Left lung (tissue), 10 donors: ENCODE measurements around the gene TSPAN1. TPM values are rescaled to one million over a fixed set of nuclear protein-coding genes. Genes with fewer than 3 reads are reported as not detected.

Source experiments
- ATAC-seq: fragments of 200-7000 bp; cut with Tn5 transposase; one replicate; pipeline ENCODE4 v1.9.1; 2020; ENCODE audit warnings: moderate library complexity
- DNase-seq, 4 donors: peaks; one replicate each; pipeline ENCODE4 v3.0.0-alpha.2; 2013 to 2020
- H3K27ac ChIP-seq, 2 donors: fragments of 200-600 bp; sonication (generic) in 1 of 2; one replicate each; pipeline versions ENCODE4 v1.5.0 to v1.8.0; 2020 to 2021
- H3K27me3 ChIP-seq, 2 donors: fragments of 200-600 bp; sonication (generic) in 1 of 2; one replicate each; pipeline versions ENCODE4 v1.5.0 to v1.8.0; 2020 to 2021
- H3K36me3 ChIP-seq, 2 donors: fragments of 200-600 bp; sonication (generic) in 1 of 2; one replicate each; pipeline versions ENCODE4 v1.5.0 to v1.8.0; 2020 to 2021
- H3K4me1 ChIP-seq, 2 donors: fragments of 200-600 bp; one replicate each; pipeline ENCODE4 v1.8.0; 2021
- H3K4me3 ChIP-seq, 2 donors: fragments of 200-600 bp; sonication (generic) in 1 of 2; one replicate each; pipeline versions ENCODE4 v1.5.0 to v1.8.0; 2020 to 2021; ENCODE audit warnings: mild to moderate bottlenecking in 1 of 2
- H3K9me3 ChIP-seq, 2 donors: fragments of 200-600 bp; sonication (generic) in 1 of 2; one replicate each; pipeline versions ENCODE4 v1.5.0 to v1.8.0; 2020 to 2021
- intact Hi-C, 2 donors: fragments of 100-400 bp; cut with DNase I; formaldehyde crosslinking; loops; one replicate each; pipeline versions ENCODE4 v1.11.2 to v1.14.2; 2022
- polyA plus RNA-seq, 6 donors: library from polyadenylated mRNA; unstranded; fragments of 120-200 nt; gene quantifications; one replicate each; pipeline ENCODE4 v1.2.1, GENCODE V29; 2013; ENCODE audit not compliant: insufficient read length in 6 of 6
- total RNA-seq, 2 donors: library from RNA; stranded (reverse); fragmentation: NEBNext Ultra II Directional; extraction: Animal tissue kit (Norgen Biotek cat#: 25700); gene quantifications; one replicate each; pipeline ENCODE4 v1.2.1, GENCODE V29; 2021
- TF ChIP-seq, protein P1 (sequence below), 2 donors: fragments of 200-600 bp; sonication (generic) in 1 of 2; IDR thresholded peaks; one replicate each; pipeline versions ENCODE4 v1.5.0 to v1.8.0; 2021; ENCODE audit warnings: antibody characterized with exemption in 2 of 2
- donor health status: DM: no; HTN: yes; CAD: no.
- donor health status: DM: no; HTN: no; CAD: no.

TSPAN1 gene
- total and polyA plus RNA-seq, 8 donors, result 2.3 to 50.6 (median 11.0) TPM

DNA sequence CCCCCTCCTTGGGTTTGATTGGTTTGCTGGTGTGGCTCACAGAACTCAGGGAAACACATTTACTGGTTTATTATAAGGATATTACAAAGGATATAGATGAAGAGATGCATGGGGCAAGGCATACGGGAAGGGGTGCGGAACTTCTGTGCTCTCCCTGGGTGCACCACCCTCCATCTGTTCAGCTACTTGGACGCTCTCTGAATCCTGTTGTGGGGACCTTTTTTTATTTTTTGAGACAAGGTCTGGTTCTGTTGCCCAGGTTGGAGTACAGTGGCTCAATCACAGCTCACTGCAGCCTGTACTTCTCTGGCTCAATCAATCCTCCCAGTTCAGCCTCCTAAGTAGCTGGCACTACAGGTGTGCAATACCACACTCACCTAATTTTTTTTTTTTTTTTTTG lies 35.7 kb downstream of the TSPAN1 start:
- H3K36me3 ChIP-seq, result no peaks in the 10 kb centered on the region
- no peaks in the 10 kb centered on the region for H3K9me3 ChIP-seq
- H3K4me3 ChIP-seq, result no peak overlapping the region
- no peak for ATAC-seq
- no peak overlapping the region for H3K27ac ChIP-seq
- no peaks in the 10 kb centered on the region for H3K4me1 ChIP-seq
- intact Hi-C loops, result no loop called here
- TF ChIP-seq, protein P1, sequence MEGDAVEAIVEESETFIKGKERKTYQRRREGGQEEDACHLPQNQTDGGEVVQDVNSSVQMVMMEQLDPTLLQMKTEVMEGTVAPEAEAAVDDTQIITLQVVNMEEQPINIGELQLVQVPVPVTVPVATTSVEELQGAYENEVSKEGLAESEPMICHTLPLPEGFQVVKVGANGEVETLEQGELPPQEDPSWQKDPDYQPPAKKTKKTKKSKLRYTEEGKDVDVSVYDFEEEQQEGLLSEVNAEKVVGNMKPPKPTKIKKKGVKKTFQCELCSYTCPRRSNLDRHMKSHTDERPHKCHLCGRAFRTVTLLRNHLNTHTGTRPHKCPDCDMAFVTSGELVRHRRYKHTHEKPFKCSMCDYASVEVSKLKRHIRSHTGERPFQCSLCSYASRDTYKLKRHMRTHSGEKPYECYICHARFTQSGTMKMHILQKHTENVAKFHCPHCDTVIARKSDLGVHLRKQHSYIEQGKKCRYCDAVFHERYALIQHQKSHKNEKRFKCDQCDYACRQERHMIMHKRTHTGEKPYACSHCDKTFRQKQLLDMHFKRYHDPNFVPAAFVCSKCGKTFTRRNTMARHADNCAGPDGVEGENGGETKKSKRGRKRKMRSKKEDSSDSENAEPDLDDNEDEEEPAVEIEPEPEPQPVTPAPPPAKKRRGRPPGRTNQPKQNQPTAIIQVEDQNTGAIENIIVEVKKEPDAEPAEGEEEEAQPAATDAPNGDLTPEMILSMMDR (IDR thresholded peaks at IDR 0.05), result no peak
- H3K27me3 ChIP-seq, result no peaks in the 10 kb centered on the region
- DNase-seq, result no peak

DNA sequence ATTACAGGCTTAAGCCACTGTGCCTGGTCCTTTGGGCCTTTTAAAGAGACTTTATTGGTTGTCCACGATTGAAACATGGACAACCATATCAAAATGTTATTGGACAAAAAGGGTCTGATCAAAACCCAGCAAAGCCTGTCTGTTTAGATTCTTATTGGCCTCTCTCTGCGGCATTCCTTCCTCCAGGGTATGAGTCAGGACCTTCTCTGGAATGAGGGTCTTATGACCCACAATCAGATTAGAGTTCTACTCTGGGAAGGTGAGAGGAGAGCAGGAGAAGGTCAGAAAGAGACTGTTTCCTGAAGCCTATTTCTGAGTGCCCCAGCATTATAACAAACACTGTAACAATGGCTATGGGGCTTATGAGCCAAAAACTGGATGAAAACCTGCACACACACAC lies 36.2 kb downstream of the TSPAN1 start:
- H3K4me3 ChIP-seq, result no peak overlapping the region
- intact Hi-C loops, result no loop called here
- no peaks in the 10 kb centered on the region for H3K36me3 ChIP-seq
- H3K27me3 ChIP-seq, result no peaks in the 10 kb centered on the region
- TF ChIP-seq, protein P1 (IDR thresholded peaks at IDR 0.05), result no peak
- H3K9me3 ChIP-seq, result no peaks in the 10 kb centered on the region
- H3K27ac ChIP-seq, result no peak overlapping the region
- ATAC-seq (no peak), DNase-seq (no peak)
- no peaks in the 10 kb centered on the region for H3K4me1 ChIP-seq

DNA sequence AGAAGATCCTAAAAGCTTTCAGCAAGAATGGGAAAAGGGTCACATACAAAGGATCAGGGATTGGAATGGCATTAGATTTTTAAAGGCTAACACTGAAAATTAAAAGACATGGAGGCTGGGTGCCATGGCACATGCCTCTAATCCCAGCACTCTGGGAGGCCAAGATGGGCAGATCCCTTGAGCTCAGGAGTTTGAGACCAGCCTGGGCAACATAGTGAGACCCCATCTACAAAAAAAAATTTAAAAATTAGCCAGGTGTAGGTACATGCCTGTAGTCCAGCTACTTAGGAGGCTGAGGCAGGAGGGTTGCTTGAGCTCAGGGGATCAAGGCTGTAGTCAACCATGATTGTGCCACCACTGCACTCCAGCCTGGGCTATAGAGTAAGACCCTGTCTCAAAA lies 40.6 kb downstream of the TSPAN1 start:
- H3K4me3 ChIP-seq, result no peak overlapping the region
- TF ChIP-seq, protein P1 (IDR thresholded peaks at IDR 0.05), result no peak
- no peaks in the 10 kb centered on the region for H3K27me3 ChIP-seq
- H3K27ac ChIP-seq, result no peak overlapping the region
- no peaks in the 10 kb centered on the region for H3K9me3 ChIP-seq
- H3K36me3 ChIP-seq, result no peaks in the 10 kb centered on the region
- no peak for ATAC-seq
- DNase-seq, result no peak
- no peaks in the 10 kb centered on the region for H3K4me1 ChIP-seq
- intact Hi-C loops, result no loop called here

DNA sequence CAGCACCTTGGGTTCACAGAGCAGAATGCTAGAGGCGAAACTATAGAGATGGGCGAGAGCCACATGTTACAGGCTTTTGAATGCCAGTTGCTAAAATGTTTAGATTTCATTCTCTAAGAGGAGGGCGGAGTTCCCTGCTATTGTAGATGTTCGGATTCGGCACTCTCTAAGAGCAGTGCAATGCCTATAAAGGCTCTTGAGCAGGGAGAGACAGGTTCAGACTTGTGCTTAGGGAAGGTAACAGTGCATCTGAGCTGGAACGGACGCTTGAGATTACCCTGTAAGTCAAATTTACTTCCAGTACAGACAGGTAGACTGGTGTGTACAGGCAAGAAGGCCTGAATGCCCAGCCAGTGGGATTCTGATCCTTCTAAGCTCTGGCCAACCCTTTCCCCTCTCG lies 43.6 kb downstream of the TSPAN1 start:
- ATAC-seq, result peak; percentile 15

DNA sequence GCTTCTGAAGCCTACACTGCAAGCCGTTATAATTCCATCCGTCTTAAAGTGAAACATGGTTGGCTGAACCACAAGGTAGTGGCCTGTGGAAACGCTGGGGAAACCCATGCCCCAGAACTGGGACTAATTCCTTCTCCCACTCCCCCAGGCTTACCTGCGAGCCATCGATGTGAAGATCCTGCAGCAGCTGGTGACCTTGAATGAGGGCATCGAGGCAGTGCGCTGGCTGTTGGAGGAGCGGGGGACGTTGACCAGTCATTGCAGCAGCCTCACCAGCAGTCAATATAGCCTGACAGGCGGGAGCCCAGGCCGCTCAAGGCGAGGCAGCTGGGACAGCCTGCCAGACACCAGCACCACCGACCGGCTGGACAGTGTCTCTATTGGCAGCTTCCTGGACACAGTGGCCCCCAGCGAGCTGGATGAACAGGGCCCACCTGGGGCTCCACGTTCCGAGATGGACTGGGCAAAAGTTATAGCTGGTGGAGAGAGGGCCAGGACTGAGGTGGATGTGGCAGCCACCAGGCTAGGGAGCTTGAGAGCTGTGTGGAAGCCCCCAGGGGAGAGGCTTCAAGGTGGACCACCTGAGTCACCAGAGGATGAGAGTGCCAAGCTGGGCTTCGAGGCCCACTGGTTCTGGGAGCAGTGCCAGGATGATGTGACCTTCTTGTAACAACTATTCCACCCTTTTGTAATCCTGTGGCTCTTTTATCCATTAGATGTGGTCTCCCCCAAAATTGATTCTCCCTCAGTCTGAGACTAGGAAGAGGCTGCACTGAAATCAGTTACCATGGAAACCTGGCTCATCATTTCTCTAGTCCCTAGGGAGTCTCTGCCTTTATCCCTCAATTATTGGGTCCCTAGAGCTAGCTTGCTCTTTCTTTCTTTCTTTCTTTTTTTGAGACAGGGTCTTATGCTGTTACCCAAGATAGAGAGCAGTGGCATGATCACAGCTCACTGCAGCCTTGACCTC lies 44.9 kb downstream of the TSPAN1 start:
- intact Hi-C loops, result loop anchor here in 1 of 2 donors (5.0 kb wide), 1 partner anchor 183 kb away; no protein-coding TSS in a partner anchor
- TF ChIP-seq, protein P1 (IDR thresholded peaks at IDR 0.05), result no peak
- Histone ChIP-seq H3K4me3 (no peak overlapping the region), H3K4me1 (no peaks in the 10 kb centered on the region), H3K36me3 (no peaks in the 10 kb centered on the region), H3K27ac (no peak overlapping the region), H3K27me3 (no peaks in the 10 kb centered on the region), H3K9me3 (no peaks in the 10 kb centered on the region)
- DNase-seq (no peak), ATAC-seq (no peak)

More for the DNA sequence above, 43.6 kb downstream of the TSPAN1 start:
- H3K4me1 ChIP-seq, result no peaks in the 10 kb centered on the region
- no peak overlapping the region for H3K27ac ChIP-seq
- H3K4me3 ChIP-seq, result no peak overlapping the region
- H3K36me3 ChIP-seq, result no peaks in the 10 kb centered on the region
- intact Hi-C loops, result no loop called here
- H3K9me3 ChIP-seq, result no peaks in the 10 kb centered on the region
- no peak for DNase-seq
- no peaks in the 10 kb centered on the region for H3K27me3 ChIP-seq
- TF ChIP-seq, protein P1 (IDR thresholded peaks at IDR 0.05), result no peak
